GM21447 (cell line): ENCODE measurements around the gene POM121.
"Not testable (repeated sequence)": the region's sequence is repeated elsewhere in the genome, so short reads cannot be mapped to it uniquely, and the experiment has no call there.

ENCODE experiments used
- ATAC-seq: cut with Tn5 transposase; IDR thresholded peaks from one replicate; pipeline ENCODE4 v1.9.1; 2021; ENCODE audit not compliant: unreplicated experiment

Gene POM121

GRCh38 chr7:72995484-72995883 is 70.6 kb downstream of the POM121 start:
- not testable (repeated sequence) for ATAC-seq

DNA sequence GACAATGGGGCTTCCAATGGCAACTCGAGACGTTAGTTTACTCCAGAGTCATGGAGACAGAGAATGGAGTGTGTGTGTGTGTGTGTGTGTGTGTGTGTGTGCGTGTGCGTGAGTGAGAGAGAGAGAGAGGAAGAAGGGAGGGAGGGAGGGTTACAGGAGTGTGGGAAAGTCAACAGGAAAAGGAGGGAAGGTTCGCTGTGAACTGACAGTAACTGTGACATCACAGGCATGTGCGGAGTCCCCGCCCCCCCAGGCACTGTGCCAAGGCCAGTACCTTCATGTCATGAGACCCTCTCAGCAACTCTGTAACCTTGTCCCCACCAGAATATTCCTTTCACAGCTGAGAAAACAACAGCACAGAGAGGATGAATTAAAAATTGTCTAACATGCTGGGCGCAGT is 72.6 kb downstream of the POM121 start:
- not testable (repeated sequence) for ATAC-seq

DNA sequence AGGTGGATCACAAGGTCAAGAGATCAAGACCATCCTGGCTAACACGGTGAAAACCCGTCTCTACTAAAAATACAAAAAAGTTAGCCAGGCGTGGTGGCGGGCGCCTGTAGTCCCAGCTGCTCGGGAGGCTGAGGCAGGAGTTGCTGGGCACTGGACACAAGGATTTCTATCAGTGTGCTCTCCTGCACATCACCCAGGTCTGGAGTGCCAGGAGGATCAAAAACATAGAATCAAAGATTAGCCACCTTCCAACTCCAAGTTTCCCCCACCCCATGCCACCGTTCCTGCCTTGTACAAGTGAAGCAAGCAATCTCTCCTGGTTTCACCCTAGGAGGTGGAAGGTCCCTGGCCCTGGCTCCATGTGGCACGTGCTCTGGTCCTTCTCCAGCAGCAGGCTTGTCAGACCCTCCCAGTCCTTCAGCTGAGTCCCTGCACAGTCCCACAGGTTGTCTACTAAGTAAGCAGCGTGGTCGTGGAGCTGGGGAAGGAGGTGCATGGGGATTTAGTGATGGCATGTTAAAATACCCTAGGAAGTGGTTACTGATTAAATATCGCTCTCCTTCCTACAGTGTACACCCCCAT is 73.1 kb downstream of the POM121 start:
- not testable (repeated sequence) for ATAC-seq
